B cell (primary cell): ENCODE measurements around the gene SLC44A3.

Source experiments
- CTCF ChIP-seq: fragments of 200-600 bp; IDR thresholded peaks from one replicate; pipeline ENCODE4 v1.8.0; 2022; ENCODE audit warnings: antibody characterized with exemption, mild to moderate bottlenecking
- EZH2 ChIP-seq: IDR thresholded peaks from 2 replicates; pipeline ENCODE4 v1.6.1; 2012; ENCODE audit warnings: borderline replicate concordance, low read depth, mild to moderate bottlenecking, moderate library complexity, low read length; ENCODE audit not compliant: insufficient read depth, poor library complexity, severe bottlenecking

DNA sequence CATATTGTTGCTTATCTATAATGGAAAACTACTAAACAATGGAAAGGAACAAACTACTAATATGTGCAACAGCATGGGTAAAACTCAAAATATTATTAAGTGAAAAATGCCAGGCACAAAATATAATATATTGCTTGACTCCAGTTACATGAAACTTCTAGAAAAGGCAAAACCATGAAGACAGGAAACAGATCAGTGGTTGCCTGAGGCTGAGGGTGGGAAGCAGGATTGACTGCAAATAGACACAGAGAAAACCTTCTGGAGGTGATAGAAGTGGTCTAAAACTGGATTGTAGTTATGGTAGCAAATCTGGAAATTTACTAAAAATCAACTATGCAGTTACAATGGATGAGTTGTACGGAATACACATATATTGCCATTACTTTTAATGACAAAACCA, 29.5 kb upstream of the SLC44A3 start:
- TF ChIP-seq CTCF (no peak), EZH2 (no peak)
